GM23338 (cell line): Measurements from ENCODE around the gene DCLK1.

Experiments used
- EZH2 ChIP-seq: fragments of 200-600 bp; sonication (generic); IDR thresholded peaks from one replicate; pipeline ENCODE4 v1.8.0; 2017; ENCODE audit warnings: antibody characterized with exemption, mild to moderate bottlenecking, low read depth; ENCODE audit not compliant: unreplicated experiment
- TF ChIP-seq, protein P1 (sequence below), 2 experiments: fragments of 200-600 bp in 1 of 2; sonication (generic) in 1 of 2; conservative IDR thresholded peaks; 2 replicates each; pipeline versions ENCODE4 v1.5.1 to v1.6.1; 2016 to 2017; ENCODE audit warnings: antibody characterized with exemption in 2 of 2, low read depth in 2 of 2, mild to moderate bottlenecking in 2 of 2, moderate library complexity in 1 of 2

DNA sequence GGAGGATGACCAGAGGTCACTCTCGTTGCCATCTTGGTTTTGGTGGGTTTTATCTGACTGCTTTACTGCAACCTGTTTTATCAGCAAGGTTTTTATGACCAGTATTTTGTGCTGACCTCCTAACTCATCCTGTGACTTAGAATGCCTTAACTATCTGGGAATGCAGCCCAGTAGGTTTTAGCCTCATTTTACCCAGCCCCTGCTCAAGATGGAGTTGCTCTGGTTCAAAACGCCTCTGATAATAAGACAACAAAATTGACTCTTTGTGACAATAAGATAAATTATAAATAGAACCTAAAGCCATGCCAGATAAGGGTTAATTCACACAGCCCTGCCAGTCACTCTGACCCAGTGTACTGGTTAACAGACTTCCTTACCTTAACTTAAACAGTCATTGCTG, 387.0 kb downstream of the DCLK1 start:
- TF ChIP-seq, protein P1, sequence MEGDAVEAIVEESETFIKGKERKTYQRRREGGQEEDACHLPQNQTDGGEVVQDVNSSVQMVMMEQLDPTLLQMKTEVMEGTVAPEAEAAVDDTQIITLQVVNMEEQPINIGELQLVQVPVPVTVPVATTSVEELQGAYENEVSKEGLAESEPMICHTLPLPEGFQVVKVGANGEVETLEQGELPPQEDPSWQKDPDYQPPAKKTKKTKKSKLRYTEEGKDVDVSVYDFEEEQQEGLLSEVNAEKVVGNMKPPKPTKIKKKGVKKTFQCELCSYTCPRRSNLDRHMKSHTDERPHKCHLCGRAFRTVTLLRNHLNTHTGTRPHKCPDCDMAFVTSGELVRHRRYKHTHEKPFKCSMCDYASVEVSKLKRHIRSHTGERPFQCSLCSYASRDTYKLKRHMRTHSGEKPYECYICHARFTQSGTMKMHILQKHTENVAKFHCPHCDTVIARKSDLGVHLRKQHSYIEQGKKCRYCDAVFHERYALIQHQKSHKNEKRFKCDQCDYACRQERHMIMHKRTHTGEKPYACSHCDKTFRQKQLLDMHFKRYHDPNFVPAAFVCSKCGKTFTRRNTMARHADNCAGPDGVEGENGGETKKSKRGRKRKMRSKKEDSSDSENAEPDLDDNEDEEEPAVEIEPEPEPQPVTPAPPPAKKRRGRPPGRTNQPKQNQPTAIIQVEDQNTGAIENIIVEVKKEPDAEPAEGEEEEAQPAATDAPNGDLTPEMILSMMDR (conservative IDR thresholded peaks at IDR 0.05; ENCODE audit: low read depth in 2 of 2) = no peak
- TF ChIP-seq EZH2 = no peak
